ENCODE results near the gene CLCN6. TPM values are rescaled to one million over a fixed set of nuclear protein-coding genes. Genes with fewer than 3 reads are reported as not detected.
"Not testable (repeated sequence)": the region's sequence is repeated elsewhere in the genome, so short reads cannot be mapped to it uniquely, and the experiment has no call there.

CLCN6 gene
- total and polyA plus RNA-seq, 2 experiments from 2014 or later: 14.1 to 23.6 TPM

GRCh38 chr1:11802616-11802972 lies 3.4 kb upstream of the CLCN6 start:
- TF ChIP-seq EZH2 (IDR thresholded peaks at IDR 0.05; ENCODE audit: borderline replicate concordance) (no peak), EZH2phosphoT487 (IDR thresholded peaks at IDR 0.05; ENCODE audit: low read depth, severe bottlenecking, unreplicated experiment) (no peak)
- TF ChIP-seq, protein P1, sequence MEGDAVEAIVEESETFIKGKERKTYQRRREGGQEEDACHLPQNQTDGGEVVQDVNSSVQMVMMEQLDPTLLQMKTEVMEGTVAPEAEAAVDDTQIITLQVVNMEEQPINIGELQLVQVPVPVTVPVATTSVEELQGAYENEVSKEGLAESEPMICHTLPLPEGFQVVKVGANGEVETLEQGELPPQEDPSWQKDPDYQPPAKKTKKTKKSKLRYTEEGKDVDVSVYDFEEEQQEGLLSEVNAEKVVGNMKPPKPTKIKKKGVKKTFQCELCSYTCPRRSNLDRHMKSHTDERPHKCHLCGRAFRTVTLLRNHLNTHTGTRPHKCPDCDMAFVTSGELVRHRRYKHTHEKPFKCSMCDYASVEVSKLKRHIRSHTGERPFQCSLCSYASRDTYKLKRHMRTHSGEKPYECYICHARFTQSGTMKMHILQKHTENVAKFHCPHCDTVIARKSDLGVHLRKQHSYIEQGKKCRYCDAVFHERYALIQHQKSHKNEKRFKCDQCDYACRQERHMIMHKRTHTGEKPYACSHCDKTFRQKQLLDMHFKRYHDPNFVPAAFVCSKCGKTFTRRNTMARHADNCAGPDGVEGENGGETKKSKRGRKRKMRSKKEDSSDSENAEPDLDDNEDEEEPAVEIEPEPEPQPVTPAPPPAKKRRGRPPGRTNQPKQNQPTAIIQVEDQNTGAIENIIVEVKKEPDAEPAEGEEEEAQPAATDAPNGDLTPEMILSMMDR (IDR thresholded peaks at IDR 0.05; ENCODE audit: poor library complexity): no peak

GRCh38 chr1:11802973-11803885 lies 2.8 kb upstream of the CLCN6 start:
- DNase-seq (ENCODE audit: low spot score): peak; percentile 97
- peaks cover 43% of the 10 kb centered on the region for H3K79me2 ChIP-seq
- WGBS (ENCODE audit: low lambda C conversion rate, missing lambda C conversion rate): 10% methylated on average over 27 of the region's 28 CpGs
- peaks cover 29% of the 10 kb centered on the region for H3K4me1 ChIP-seq (ENCODE audit: insufficient read depth)
- peak overlapping the region; percentile 87 for H3K4me2 ChIP-seq
- no peaks in the 10 kb centered on the region for H3K36me3 ChIP-seq (replicated peaks; ENCODE audit: insufficient read depth, low read depth)
- H4K20me1 ChIP-seq (ENCODE audit: insufficient read depth, poor library complexity, severe bottlenecking): peaks cover 8% of the 10 kb centered on the region
- no peaks in the 10 kb centered on the region for H3K9me2 ChIP-seq (replicated peaks; ENCODE audit: insufficient read depth)
- H3K27me3 ChIP-seq: no peaks in the 10 kb centered on the region
- H3K27ac ChIP-seq: peak overlapping the region; percentile 99
- TF ChIP-seq EZH2phosphoT487 (IDR thresholded peaks at IDR 0.05; ENCODE audit: low read depth, severe bottlenecking, unreplicated experiment) (no peak), EZH2 (IDR thresholded peaks at IDR 0.05; ENCODE audit: borderline replicate concordance) (no peak)
- TF ChIP-seq, protein P1 (IDR thresholded peaks at IDR 0.05; ENCODE audit: poor library complexity): no peak
- H3K4me3 ChIP-seq: peak overlapping the region; percentile 34
- no peaks in the 10 kb centered on the region for H3K9me3 ChIP-seq (ENCODE audit: low read depth)
- no peak overlapping the region for H2AFZ ChIP-seq

More at GRCh38 chr1:11802616-11802972, 3.4 kb upstream of the CLCN6 start:
- 18% methylated on average over 6 of the region's 6 CpGs for WGBS (ENCODE audit: low lambda C conversion rate, missing lambda C conversion rate)
- no peaks in the 10 kb centered on the region for H3K9me3 ChIP-seq (ENCODE audit: low read depth)
- peaks cover 27% of the 10 kb centered on the region for H3K4me1 ChIP-seq (ENCODE audit: insufficient read depth)
- peaks cover 37% of the 10 kb centered on the region for H3K79me2 ChIP-seq
- peak overlapping the region; percentile 86 for H3K27ac ChIP-seq
- no peak overlapping the region for H2AFZ ChIP-seq
- H3K36me3 ChIP-seq (replicated peaks; ENCODE audit: insufficient read depth, low read depth): no peaks in the 10 kb centered on the region
- peak overlapping the region; percentile 87 for H3K4me2 ChIP-seq
- H4K20me1 ChIP-seq (ENCODE audit: insufficient read depth, poor library complexity, severe bottlenecking): peaks cover 5% of the 10 kb centered on the region
- peak; percentile 62 for DNase-seq (ENCODE audit: low spot score)
- H3K4me3 ChIP-seq: peak overlapping the region; percentile 34
- no peaks in the 10 kb centered on the region for H3K9me2 ChIP-seq (replicated peaks; ENCODE audit: insufficient read depth)
- H3K27me3 ChIP-seq: no peaks in the 10 kb centered on the region

GRCh38 chr1:11803924-11804665 lies 1.9 kb upstream of the CLCN6 start:
- not testable (repeated sequence) for H3K9me2 ChIP-seq (replicated peaks; ENCODE audit: insufficient read depth); H2AFZ ChIP-seq; H3K4me3 ChIP-seq; DNase-seq (ENCODE audit: low spot score); H3K27me3 ChIP-seq; H3K36me3 ChIP-seq (replicated peaks; ENCODE audit: insufficient read depth, low read depth); H3K9me3 ChIP-seq (ENCODE audit: low read depth)
- Histone ChIP-seq H4K20me1 (ENCODE audit: insufficient read depth, poor library complexity, severe bottlenecking) (peaks cover 11% of the 10 kb centered on the region), H3K4me1 (ENCODE audit: insufficient read depth) (peaks cover 29% of the 10 kb centered on the region), H3K79me2 (peaks cover 52% of the 10 kb centered on the region), H3K4me2 (peak overlapping the region; percentile 87), H3K27ac (peak overlapping the region; percentile 99)
- WGBS (ENCODE audit: low lambda C conversion rate, missing lambda C conversion rate): 78% methylated on average over 9 of the region's 9 CpGs
